ENCODE data around the gene RXRA. TPM values are rescaled to one million over a fixed set of nuclear protein-coding genes. Genes with fewer than 3 reads are reported as not detected.

Gene RXRA
- polyA plus RNA-seq, 3 donors: 15.8 to 91.0 (median 23.2) TPM

DNA sequence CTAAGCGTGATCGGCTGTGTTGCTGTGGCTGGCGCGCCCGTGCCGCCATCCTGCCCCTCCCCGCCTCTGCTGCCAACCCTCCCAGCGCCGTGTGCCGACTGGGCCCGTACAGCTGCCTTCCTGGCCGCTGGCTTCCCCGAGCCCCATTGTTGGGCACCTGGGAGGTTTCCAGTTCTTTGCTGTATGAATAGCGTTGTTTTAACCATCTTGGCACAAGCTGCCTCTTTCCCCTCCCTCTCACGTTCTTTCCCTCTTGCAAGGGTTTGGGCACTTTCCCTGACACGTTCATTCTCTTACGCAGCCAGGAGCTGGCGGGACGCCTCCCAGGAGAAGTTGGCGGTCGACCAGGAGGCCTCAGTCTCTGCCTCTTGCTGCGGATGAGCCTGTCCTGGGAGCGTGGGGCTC lies 43.1 kb upstream of the RXRA start:
- intact Hi-C loops (cut with micrococcal nuclease): no loop called here
- H3K4me3 Mint-ChIP-seq: peak overlapping the region in 1 of 2 donors; percentile 33
- Histone ChIP-seq H3K9me3 (replicated peaks in 1 of 2; ENCODE audit: control insufficient read depth in 1 of 2, insufficient read depth in 1 of 2, low read length in 2 of 2) (peaks cover 0 to 7% of the 10 kb centered on the region in 2 donors), H2AFZ (ENCODE audit: insufficient read depth, low read depth, low read length, poor library complexity, severe bottlenecking) (no peak overlapping the region), H3K27me3 (ENCODE audit: control insufficient read depth in 2 of 2, insufficient read depth in 2 of 2, low read length in 2 of 2) (peaks cover 0 to 17% of the 10 kb centered on the region in 2 donors), H4K20me1 (ENCODE audit: insufficient read depth, low read length) (no peaks in the 10 kb centered on the region), H3K4me3 (replicated peaks in 1 of 3; ENCODE audit: low read depth in 2 of 3, low read length in 3 of 3) (no peak overlapping the region), H3K79me2 (ENCODE audit: insufficient read depth, low read length) (no peaks in the 10 kb centered on the region), H3K27ac (ENCODE audit: low read depth in 1 of 2, low read length in 2 of 2) (no peak overlapping the region), H3K36me3 (replicated peaks in 1 of 2; ENCODE audit: control insufficient read depth in 1 of 2, insufficient read depth in 2 of 2, low read length in 2 of 2) (no peaks in the 10 kb centered on the region), H3K4me1 (ENCODE audit: control insufficient read depth in 1 of 2, insufficient read depth in 2 of 2, low read length in 2 of 2) (peaks cover 7 to 9% of the 10 kb centered on the region in 2 donors), H3K9ac (ENCODE audit: insufficient read depth, low read length, poor library complexity, severe bottlenecking) (no peak overlapping the region), H3K4me2 (replicated peaks; ENCODE audit: extremely low read depth, low read length, poor library complexity, severe bottlenecking) (no peak overlapping the region)
- H3K27ac Mint-ChIP-seq: no peak overlapping the region
- peaks cover 25 to 51% (median 32%) of the 10 kb centered on the region in 3 donors for H3K27me3 Mint-ChIP-seq (ENCODE audit: low read depth in 3 of 3)
- H3K36me3 Mint-ChIP-seq: no peaks in the 10 kb centered on the region
- TF ChIP-seq, protein P1, sequence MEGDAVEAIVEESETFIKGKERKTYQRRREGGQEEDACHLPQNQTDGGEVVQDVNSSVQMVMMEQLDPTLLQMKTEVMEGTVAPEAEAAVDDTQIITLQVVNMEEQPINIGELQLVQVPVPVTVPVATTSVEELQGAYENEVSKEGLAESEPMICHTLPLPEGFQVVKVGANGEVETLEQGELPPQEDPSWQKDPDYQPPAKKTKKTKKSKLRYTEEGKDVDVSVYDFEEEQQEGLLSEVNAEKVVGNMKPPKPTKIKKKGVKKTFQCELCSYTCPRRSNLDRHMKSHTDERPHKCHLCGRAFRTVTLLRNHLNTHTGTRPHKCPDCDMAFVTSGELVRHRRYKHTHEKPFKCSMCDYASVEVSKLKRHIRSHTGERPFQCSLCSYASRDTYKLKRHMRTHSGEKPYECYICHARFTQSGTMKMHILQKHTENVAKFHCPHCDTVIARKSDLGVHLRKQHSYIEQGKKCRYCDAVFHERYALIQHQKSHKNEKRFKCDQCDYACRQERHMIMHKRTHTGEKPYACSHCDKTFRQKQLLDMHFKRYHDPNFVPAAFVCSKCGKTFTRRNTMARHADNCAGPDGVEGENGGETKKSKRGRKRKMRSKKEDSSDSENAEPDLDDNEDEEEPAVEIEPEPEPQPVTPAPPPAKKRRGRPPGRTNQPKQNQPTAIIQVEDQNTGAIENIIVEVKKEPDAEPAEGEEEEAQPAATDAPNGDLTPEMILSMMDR (IDR thresholded peaks at IDR 0.05): no peak
- no peak for DNase-seq
- WGBS (ENCODE audit: insufficient coverage): 57% methylated on average over 17 of the region's 23 CpGs
- H3K4me1 Mint-ChIP-seq: peaks cover 11% of the 10 kb centered on the region
- H3K9me3 Mint-ChIP-seq: peaks cover 0 to 4% (median 0%) of the 10 kb centered on the region in 7 donors

DNA sequence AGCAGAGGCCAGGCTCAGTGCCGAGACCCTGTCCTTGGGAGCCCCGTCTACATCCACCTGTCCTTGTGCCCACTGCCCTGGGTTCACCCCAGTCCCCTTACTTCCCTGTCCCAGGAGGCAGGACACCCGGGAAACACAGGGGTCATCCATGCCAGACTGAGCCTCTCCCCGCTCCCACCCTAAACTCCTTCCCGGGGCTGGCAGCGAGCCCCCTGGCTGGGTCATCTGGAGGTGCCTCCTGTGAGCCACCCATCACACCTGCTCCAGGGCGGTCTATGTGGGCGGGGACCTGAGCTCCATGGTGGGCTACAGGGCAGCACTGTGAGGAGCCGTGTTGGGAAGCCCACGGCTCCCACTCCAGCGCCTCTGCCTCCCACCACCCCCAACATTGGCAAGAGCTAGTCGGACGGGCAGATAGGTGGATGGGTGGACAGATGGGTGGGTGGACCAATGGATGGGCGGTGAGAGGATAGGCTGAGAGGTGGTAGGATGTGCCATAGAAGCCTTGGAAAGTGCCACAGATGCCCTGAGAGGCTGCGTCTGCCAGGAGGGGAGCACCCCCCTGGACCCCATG lies 42.5 kb upstream of the RXRA start:
- H3K36me3 ChIP-seq (replicated peaks in 1 of 2; ENCODE audit: control insufficient read depth in 1 of 2, insufficient read depth in 2 of 2, low read length in 2 of 2): no peaks in the 10 kb centered on the region
- H3K4me2 ChIP-seq (replicated peaks; ENCODE audit: extremely low read depth, low read length, poor library complexity, severe bottlenecking): no peak overlapping the region
- H3K4me1 ChIP-seq (ENCODE audit: control insufficient read depth in 1 of 2, insufficient read depth in 2 of 2, low read length in 2 of 2): peaks cover 7 to 9% of the 10 kb centered on the region in 2 donors
- H3K27ac ChIP-seq (ENCODE audit: low read depth in 1 of 2, low read length in 2 of 2): no peak overlapping the region
- TF ChIP-seq, protein P1 (IDR thresholded peaks at IDR 0.05): no peak
- Mint-ChIP-seq H3K9me3 (peaks cover 0 to 2% (median 0%) of the 10 kb centered on the region in 7 donors), H3K36me3 (no peaks in the 10 kb centered on the region), H3K4me3 (no peak overlapping the region), H3K27me3 (ENCODE audit: low read depth in 3 of 3) (peaks cover 29 to 56% (median 34%) of the 10 kb centered on the region in 3 donors), H3K4me1 (peaks cover 11% of the 10 kb centered on the region), H3K27ac (no peak overlapping the region)
- 94% methylated on average over 10 of the region's 15 CpGs for WGBS (ENCODE audit: insufficient coverage)
- intact Hi-C loops (cut with micrococcal nuclease): no loop called here
- peaks cover 0 to under 1% of the 10 kb centered on the region in 2 donors for H3K9me3 ChIP-seq (replicated peaks in 1 of 2; ENCODE audit: control insufficient read depth in 1 of 2, insufficient read depth in 1 of 2, low read length in 2 of 2)
- no peaks in the 10 kb centered on the region for H3K79me2 ChIP-seq (ENCODE audit: insufficient read depth, low read length)
- H3K9ac ChIP-seq (ENCODE audit: insufficient read depth, low read length, poor library complexity, severe bottlenecking): no peak overlapping the region
- no peak overlapping the region for H2AFZ ChIP-seq (ENCODE audit: insufficient read depth, low read depth, low read length, poor library complexity, severe bottlenecking)
- H3K4me3 ChIP-seq (replicated peaks in 1 of 3; ENCODE audit: low read depth in 2 of 3, low read length in 3 of 3): no peak overlapping the region
- DNase-seq: no peak
- H3K27me3 ChIP-seq (ENCODE audit: control insufficient read depth in 2 of 2, insufficient read depth in 2 of 2, low read length in 2 of 2): peaks cover 0 to 17% of the 10 kb centered on the region in 2 donors
- H4K20me1 ChIP-seq (ENCODE audit: insufficient read depth, low read length): no peaks in the 10 kb centered on the region
